ENCODE data around the gene DDX55.
A peak's percentile ranks its signal among the peaks of the same experiment; 100 is the strongest.
"Not testable (repeated sequence)": the region's sequence is repeated elsewhere in the genome, so short reads cannot be mapped to it uniquely, and the experiment has no call there.

Gene DDX55

GRCh38 chr12:123598522-123598921 is 3.4 kb upstream of the DDX55 start:
- DNase-seq (ENCODE audit: low spot score in 2 of 2) (no peak), ATAC-seq (no peak)
- Mint-ChIP-seq H3K4me1 (peaks cover 17% of the 10 kb centered on the region), H3K36me3 (peaks cover 78% of the 10 kb centered on the region), H3K27ac (no peak overlapping the region), H3K4me3 (no peak overlapping the region), H3K9me3 (no peaks in the 10 kb centered on the region)

DNA sequence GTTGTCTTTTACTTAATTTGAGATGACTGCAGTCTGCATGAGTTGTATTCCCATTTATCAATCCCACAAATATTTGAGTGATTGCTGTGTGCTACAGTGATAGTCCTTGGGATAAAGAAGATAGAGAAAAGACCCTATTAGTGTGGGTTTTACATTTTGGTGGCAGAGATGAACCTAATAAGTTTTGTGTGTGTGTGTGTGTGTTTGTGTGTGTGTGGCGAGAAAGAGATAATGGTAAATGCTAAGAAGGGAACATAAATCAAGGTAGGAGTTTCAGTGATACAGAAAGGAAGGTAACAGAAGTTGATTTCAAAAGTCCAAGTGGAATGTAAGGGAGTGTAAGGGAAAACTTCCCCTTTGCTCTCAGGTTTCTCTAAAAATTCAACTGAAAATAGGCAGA is 2.6 kb upstream of the DDX55 start:
- no peak for ATAC-seq
- H3K27ac Mint-ChIP-seq = peak overlapping the region; percentile 12
- H3K4me1 Mint-ChIP-seq = peaks cover 17% of the 10 kb centered on the region
- no peak for DNase-seq (ENCODE audit: low spot score in 2 of 2)
- H3K9me3 Mint-ChIP-seq = no peaks in the 10 kb centered on the region
- H3K36me3 Mint-ChIP-seq = peaks cover 78% of the 10 kb centered on the region
- no peak overlapping the region for H3K4me3 Mint-ChIP-seq

DNA sequence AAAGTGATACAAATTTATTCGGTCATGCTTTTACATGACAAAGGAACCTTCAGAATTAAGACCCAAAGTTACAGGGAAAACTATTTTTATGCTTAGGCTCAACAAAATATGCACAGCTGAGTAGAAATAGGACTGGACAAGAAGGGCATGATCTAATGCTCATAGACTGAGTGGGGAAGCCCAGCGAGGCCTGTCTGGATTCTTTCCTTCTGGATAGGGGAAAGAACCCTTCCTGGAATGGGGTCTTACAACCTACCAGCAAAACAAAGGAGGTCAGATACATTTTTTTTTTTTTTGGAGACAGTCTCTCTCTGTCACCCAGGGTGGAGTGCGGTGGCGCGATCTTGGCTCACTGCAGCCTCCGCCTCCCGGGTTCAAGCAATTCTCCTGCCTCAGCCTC is 2.2 kb upstream of the DDX55 start:
- DNase-seq (ENCODE audit: low spot score in 2 of 2) = no peak
- Mint-ChIP-seq H3K4me3 (no peak overlapping the region), H3K27ac (peak overlapping the region; percentile 12), H3K4me1 (peaks cover 17% of the 10 kb centered on the region), H3K36me3 (peaks cover 78% of the 10 kb centered on the region), H3K9me3 (no peaks in the 10 kb centered on the region)
- ATAC-seq = no peak

DNA sequence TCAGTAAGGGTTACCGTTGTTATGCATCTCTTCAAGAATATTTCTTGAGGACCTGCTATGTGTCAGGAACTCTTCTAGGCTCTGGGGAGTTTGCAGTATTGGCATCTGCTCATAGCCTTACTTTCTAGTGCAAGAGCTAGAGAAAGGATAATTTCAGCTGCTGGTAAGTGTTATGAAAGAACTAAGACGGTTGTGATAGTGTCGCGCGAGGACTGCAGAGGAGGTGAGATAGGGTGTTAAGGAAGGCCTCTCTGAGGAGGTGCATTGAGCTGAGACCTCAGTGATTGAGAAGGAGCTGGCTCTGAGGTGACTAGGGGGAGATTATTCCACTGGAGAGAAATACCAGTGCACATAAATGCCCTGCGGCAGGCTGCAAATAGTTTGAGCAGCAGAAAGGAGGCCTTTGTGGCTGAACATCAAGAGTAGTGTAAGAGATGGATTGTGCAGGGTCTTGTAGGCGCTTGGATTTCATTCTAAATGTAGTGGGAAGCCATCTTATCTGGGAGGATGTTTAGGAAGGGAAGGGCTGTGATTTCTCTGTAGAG is 824 bp downstream of the DDX55 start:
- Mint-ChIP-seq H3K4me3 (peak overlapping the region; percentile 83), H3K9me3 (no peaks in the 10 kb centered on the region), H3K36me3 (peaks cover 78% of the 10 kb centered on the region), H3K27ac (peak overlapping the region; percentile 86), H3K4me1 (peaks cover 28% of the 10 kb centered on the region)
- no peak for ATAC-seq
- no peak for DNase-seq (ENCODE audit: low spot score in 2 of 2)

DNA sequence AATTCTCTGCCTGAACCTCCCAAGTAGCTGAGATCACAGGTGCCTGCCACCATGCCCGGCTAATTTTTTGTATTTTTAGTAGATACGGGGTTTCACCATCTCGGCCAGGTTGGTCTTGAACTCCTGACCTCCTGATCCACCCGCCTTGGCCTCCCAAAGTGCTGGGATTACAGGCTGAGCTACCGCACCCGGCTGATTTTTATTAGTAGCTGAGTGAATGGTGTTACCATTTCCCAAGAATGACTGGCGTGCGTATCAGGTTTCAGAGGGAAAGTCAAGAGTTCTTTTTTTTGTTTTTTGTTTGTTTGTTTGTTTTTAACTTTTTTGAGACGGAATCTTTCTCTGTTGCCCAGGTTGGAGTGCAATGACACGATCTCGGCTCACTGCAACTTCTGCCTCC is 1.6 kb downstream of the DDX55 start:
- not testable (repeated sequence) for H3K9me3 Mint-ChIP-seq; DNase-seq (ENCODE audit: low spot score in 2 of 2); ATAC-seq
- H3K4me1 Mint-ChIP-seq = peaks cover 29% of the 10 kb centered on the region
- peaks cover 78% of the 10 kb centered on the region for H3K36me3 Mint-ChIP-seq
- peak overlapping the region; percentile 86 for H3K27ac Mint-ChIP-seq
- peak overlapping the region; percentile 83 for H3K4me3 Mint-ChIP-seq

- ATAC-seq = no peak
- peaks cover 19% of the 10 kb centered on the region for H3K4me1 Mint-ChIP-seq
Observed at GRCh38 chr12:123607756-123608155, 5.9 kb downstream of the DDX55 start.

GRCh38 chr12:123608182-123608581 is 6.3 kb downstream of the DDX55 start:
- H3K36me3 Mint-ChIP-seq = peaks cover 99% of the 10 kb centered on the region
- peak overlapping the region; percentile 48 for H3K27ac Mint-ChIP-seq

More at GRCh38 chr12:123607756-123608155, 5.9 kb downstream of the DDX55 start:
- H3K9me3 Mint-ChIP-seq = no peaks in the 10 kb centered on the region
- no peak for DNase-seq (ENCODE audit: low spot score in 2 of 2)
- H3K4me3 Mint-ChIP-seq = no peak overlapping the region
- peaks cover 98% of the 10 kb centered on the region for H3K36me3 Mint-ChIP-seq
- peak overlapping the region; percentile 48 for H3K27ac Mint-ChIP-seq

GRCh38 chr12:123614110-123614509 is 12.2 kb downstream of the DDX55 start:
- DNase-seq (ENCODE audit: low spot score in 2 of 2) = no peak
- H3K9me3 Mint-ChIP-seq = no peaks in the 10 kb centered on the region
- no peaks in the 10 kb centered on the region for H3K4me1 Mint-ChIP-seq
- peak; percentile 62 for ATAC-seq
- peaks cover 100% of the 10 kb centered on the region for H3K36me3 Mint-ChIP-seq
- H3K27ac Mint-ChIP-seq = peak overlapping the region; percentile 64
- no peak overlapping the region for H3K4me3 Mint-ChIP-seq

More at GRCh38 chr12:123608182-123608581, 6.3 kb downstream of the DDX55 start:
- DNase-seq (ENCODE audit: low spot score in 2 of 2) (no peak), ATAC-seq (no peak)
- Mint-ChIP-seq H3K4me1 (peaks cover 14% of the 10 kb centered on the region), H3K9me3 (no peaks in the 10 kb centered on the region), H3K4me3 (no peak overlapping the region)

DNA sequence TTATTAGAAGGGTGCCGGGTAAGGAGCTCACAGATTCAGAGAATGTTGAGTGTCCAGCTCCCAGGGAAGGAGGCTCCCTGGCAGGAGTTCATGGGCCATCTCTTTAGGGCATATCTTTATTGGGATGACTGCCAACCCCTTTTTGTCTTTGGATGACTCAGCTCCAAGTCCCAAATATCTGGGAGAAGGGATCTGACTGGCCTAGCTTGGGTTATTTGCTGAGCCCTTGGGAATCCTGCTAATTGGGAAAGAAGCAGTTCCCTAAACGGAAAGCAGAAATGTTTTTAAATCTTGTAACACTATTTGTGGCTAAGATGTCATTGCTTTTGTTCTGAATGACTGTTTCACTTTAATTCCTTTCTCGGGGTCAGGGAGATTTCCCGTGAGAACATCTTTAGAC is 12.6 kb downstream of the DDX55 start:
- H3K27ac Mint-ChIP-seq = peak overlapping the region; percentile 64
- DNase-seq (ENCODE audit: low spot score in 2 of 2) (no peak), ATAC-seq (no peak)
- no peaks in the 10 kb centered on the region for H3K4me1 Mint-ChIP-seq
- H3K36me3 Mint-ChIP-seq = peaks cover 100% of the 10 kb centered on the region
- H3K4me3 Mint-ChIP-seq = no peak overlapping the region
- no peaks in the 10 kb centered on the region for H3K9me3 Mint-ChIP-seq

DNA sequence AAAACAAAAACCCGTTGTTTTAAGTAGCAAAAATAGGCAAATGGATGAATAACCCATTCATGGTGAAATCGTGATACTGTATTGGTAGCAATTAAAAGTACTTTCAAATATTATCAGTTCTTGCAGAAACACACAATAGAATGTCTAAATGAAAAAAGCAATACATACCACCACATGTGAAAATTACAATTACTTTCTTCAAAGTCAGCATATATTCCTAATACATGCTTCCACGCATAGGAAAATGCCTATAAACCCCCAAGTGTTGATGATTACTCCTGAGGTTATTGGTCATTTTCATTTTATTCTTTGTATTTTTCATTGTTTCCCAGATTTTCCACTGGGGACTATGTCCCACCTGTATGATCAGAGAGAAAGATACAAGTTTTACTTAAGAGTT is 15.2 kb downstream of the DDX55 start:
- Mint-ChIP-seq H3K9me3 (no peaks in the 10 kb centered on the region), H3K4me3 (no peak overlapping the region), H3K36me3 (peaks cover 100% of the 10 kb centered on the region), H3K27ac (no peak overlapping the region), H3K4me1 (no peaks in the 10 kb centered on the region)
- DNase-seq (ENCODE audit: low spot score in 2 of 2) (no peak), ATAC-seq (no peak)

DNA sequence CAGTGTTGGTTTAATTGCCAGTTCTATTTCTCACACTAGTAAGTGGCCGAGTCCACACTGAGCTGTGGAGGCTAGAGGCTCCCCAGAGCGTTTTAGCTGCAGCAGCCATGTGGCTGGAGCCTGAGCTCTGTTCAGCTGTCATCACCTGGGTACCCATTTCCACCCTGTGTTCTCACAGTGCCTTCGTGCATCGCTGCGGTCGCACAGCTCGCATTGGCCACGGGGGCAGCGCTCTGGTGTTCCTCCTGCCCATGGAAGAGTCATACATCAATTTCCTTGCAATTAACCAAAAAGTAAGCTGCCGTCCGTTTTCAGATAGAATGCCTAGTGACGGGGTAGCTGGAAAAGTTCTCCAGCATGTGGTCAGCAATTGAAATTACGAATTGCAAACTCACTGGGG is 15.7 kb downstream of the DDX55 start:
- DNase-seq (ENCODE audit: low spot score in 2 of 2) = no peak
- no peaks in the 10 kb centered on the region for H3K9me3 Mint-ChIP-seq
- ATAC-seq = no peak
- H3K4me1 Mint-ChIP-seq = no peaks in the 10 kb centered on the region
- no peak overlapping the region for H3K27ac Mint-ChIP-seq
- H3K36me3 Mint-ChIP-seq = peaks cover 100% of the 10 kb centered on the region
- H3K4me3 Mint-ChIP-seq = no peak overlapping the region

DNA sequence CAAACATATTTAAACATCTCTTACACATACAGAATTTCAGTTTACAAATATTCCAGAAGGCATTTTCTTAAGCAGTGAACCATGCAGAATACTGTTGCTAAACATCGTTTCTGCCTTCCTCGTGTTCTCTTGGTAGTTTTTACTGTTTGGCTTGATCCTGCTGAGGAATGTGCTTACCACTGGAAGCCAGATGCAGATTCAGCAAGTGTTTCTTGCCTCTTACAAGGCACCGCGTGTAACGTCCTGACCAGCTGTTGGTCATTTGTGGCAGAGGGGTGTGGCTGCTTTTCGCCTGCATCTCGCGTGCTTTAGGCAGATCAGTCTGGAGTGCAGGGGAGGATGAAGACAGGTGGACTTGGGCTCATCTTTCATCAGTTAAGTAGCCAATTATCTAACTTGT is 19.2 kb downstream of the DDX55 start:
- ATAC-seq = no peak
- no peak for DNase-seq (ENCODE audit: low spot score in 2 of 2)
- no peaks in the 10 kb centered on the region for H3K4me1 Mint-ChIP-seq
- H3K4me3 Mint-ChIP-seq = no peak overlapping the region
- H3K27ac Mint-ChIP-seq = peak overlapping the region; percentile 65
- H3K36me3 Mint-ChIP-seq = peaks cover 100% of the 10 kb centered on the region
- no peaks in the 10 kb centered on the region for H3K9me3 Mint-ChIP-seq

GRCh38 chr12:123621619-123622530 is 20.0 kb downstream of the DDX55 start:
- Mint-ChIP-seq H3K27ac (peak overlapping the region; percentile 65), H3K4me3 (no peak overlapping the region), H3K36me3 (peaks cover 100% of the 10 kb centered on the region), H3K4me1 (no peaks in the 10 kb centered on the region), H3K9me3 (no peaks in the 10 kb centered on the region)
- ATAC-seq (peak; percentile 63), DNase-seq (ENCODE audit: low spot score in 2 of 2) (no peak)

- Mint-ChIP-seq H3K4me3 (peak within 1 kb of the TSS; percentile 98), H3K9me3 (no peaks in the 10 kb centered on the region), H3K27ac (peak within 1 kb of the TSS; percentile 99), H3K36me3 (peaks cover 60% of the 10 kb centered on the region), H3K4me1 (peaks cover 31% of the 10 kb centered on the region)
- ATAC-seq (peak; percentile 100), DNase-seq (ENCODE audit: low spot score in 2 of 2) (peak; percentile 90 to 99)
Observed at GRCh38 chr12:123633379-123634141, 31.7 kb downstream of the DDX55 start, which contains the start of the genes EIF2B1 and GTF2H3. EIF2B1 (minus strand) TSS chr12:123633686; CDS start chr12:123633557, 129 bp downstream. GTF2H3 (plus strand) TSS chr12:123633829; CDS start chr12:123633860, 31 bp downstream.

GRCh38 chr12:123634142-123634561 is 32.3 kb downstream of the DDX55 start:
- ATAC-seq (no peak), DNase-seq (ENCODE audit: low spot score in 2 of 2) (no peak)
- Mint-ChIP-seq H3K27ac (peak overlapping the region; percentile 99), H3K36me3 (peaks cover 55% of the 10 kb centered on the region), H3K4me3 (peak overlapping the region; percentile 98), H3K4me1 (peaks cover 31% of the 10 kb centered on the region), H3K9me3 (no peaks in the 10 kb centered on the region)

All from stimulated activated effector memory CD8-positive, alpha-beta T cell treated with anti-CD3 and anti-CD28 coated beads, Interleukin-12 subunit alpha, Interleukin-12 subunit beta, amount 100 ng/mL, for 72 hours (primary cell).